Small intestine (tissue), 7 donors: Measurements from ENCODE around the gene KIF16B. TPM values are rescaled to one million over a fixed set of nuclear protein-coding genes. Genes with fewer than 3 reads are reported as not detected.
"Not testable (repeated sequence)": the region's sequence is repeated elsewhere in the genome, so short reads cannot be mapped to it uniquely, and the experiment has no call there.

Experiments used
- DNase-seq, 2 donors: peaks; one replicate each; pipeline versions ENCODE4 v3.0.0 to v3.0.0-alpha.2; 2013
- FAIRE-seq: peaks from 2 replicates; lab custom pipeline; 2012; peaks lifted over from hg19 to GRCh38; lab: Jason Lieb, UNC
- H3K27ac ChIP-seq, 3 donors: one replicate each; pipeline ENCODE4 v1.5.1; 2013; ENCODE audit warnings: low read length in 2 of 3, mild to moderate bottlenecking in 2 of 3, control low read depth in 1 of 3, inconsistent platforms in 1 of 3, low read depth in 1 of 3, moderate library complexity in 1 of 3
- H3K27me3 ChIP-seq, 3 donors: one replicate each; pipeline ENCODE4 v1.6.1; 2013; ENCODE audit warnings: low read length in 3 of 3, inconsistent platforms in 1 of 3; ENCODE audit not compliant: control insufficient read depth in 3 of 3, insufficient read depth in 3 of 3
- H3K36me3 ChIP-seq, 3 donors: one replicate each; pipeline ENCODE4 v1.6.1; 2013; ENCODE audit warnings: low read length in 3 of 3, inconsistent platforms in 1 of 3, low read depth in 1 of 3, mild to moderate bottlenecking in 1 of 3, moderate library complexity in 1 of 3; ENCODE audit not compliant: control insufficient read depth in 3 of 3, insufficient read depth in 2 of 3
- H3K4me1 ChIP-seq, 3 donors: one replicate each; pipeline ENCODE4 v1.6.1; 2013; ENCODE audit warnings: low read length in 2 of 3, inconsistent platforms in 1 of 3, low read depth in 1 of 3, mild to moderate bottlenecking in 1 of 3, moderate library complexity in 1 of 3; ENCODE audit not compliant: control insufficient read depth in 3 of 3, insufficient read depth in 2 of 3
- H3K4me3 ChIP-seq, 3 donors: one replicate each; pipeline ENCODE4 v1.5.1; 2013; ENCODE audit warnings: low read length in 3 of 3, control low read depth in 1 of 3, inconsistent platforms in 1 of 3, low read depth in 1 of 3, mild to moderate bottlenecking in 1 of 3, moderate library complexity in 1 of 3
- H3K9me3 ChIP-seq, 2 donors: one replicate each; pipeline ENCODE4 v1.6.1; 2013; ENCODE audit warnings: low read depth in 1 of 2, low read length in 1 of 2; ENCODE audit not compliant: control insufficient read depth in 2 of 2, insufficient read depth in 1 of 2
- WGBS, 3 donors: extraction: QIAGEN DNeasy Blood & Tissue Kit; methylation state at CpG; one replicate each; pipeline ENCODE4 v1.1.7; 2013; 5-methylcytosine and 5-hydroxymethylcytosine counted together
- polyA plus RNA-seq, 4 donors: library from polyadenylated mRNA; stranded (reverse) in 3 of 4; unstranded in 1 of 4; fragments of 200-250 nt in 3 of 4; fragments of 120-200 nt in 1 of 4; gene quantifications; one replicate each; pipeline versions ENCODE4 v1.2.1 to v1.2.3, GENCODE V29; 2013
- donor health status: healthy with polysubstance abuse.
- donor health status: control.
- donor health status: control.
- donor health status: Bipolar disorder and iron deficiency.
- donor health status: healthy.

KIF16B gene
- polyA plus RNA-seq, 4 donors = 12.4 to 46.7 (median 28.0) TPM

DNA sequence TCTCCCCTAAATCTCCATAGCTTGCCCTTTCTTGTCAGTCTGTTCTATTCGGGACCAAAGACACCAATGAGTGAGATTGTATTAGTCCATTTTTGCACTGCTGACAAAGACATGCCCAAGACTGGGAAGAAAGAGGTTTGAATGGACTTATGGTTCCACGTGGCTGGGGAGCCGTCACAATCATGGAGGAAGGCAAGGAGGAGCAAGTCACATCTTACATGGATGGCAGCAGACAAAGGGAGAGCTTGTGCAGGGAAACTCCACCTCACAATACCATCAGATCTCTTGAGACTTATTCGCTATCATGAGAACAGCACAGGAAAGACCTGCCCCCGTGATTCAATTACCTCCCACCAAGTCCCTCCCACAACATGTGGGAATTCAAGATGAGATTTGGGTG is 133.7 kb downstream of the KIF16B start:
- H3K9me3 ChIP-seq = peaks cover 1 to 20% of the 10 kb centered on the region in 2 donors
- FAIRE-seq, H3K27me3 ChIP-seq, H3K36me3 ChIP-seq, H3K4me1 ChIP-seq, H3K4me3 ChIP-seq, DNase-seq, H3K27ac ChIP-seq: not testable (repeated sequence)
- 88 to 95% (median 95%) methylated on average over 5 of the region's 5 CpGs for WGBS, 3 donors

GRCh38 chr20:16438100-16438499 is 135.1 kb downstream of the KIF16B start:
- no peak overlapping the region for H3K27ac ChIP-seq
- H3K4me1 ChIP-seq = no peaks in the 10 kb centered on the region
- 83 to 94% (median 93%) methylated on average over 3 of the region's 3 CpGs for WGBS, 3 donors
- DNase-seq (no peak), FAIRE-seq (no peak)
- no peaks in the 10 kb centered on the region for H3K27me3 ChIP-seq
- no peak overlapping the region for H3K4me3 ChIP-seq
- H3K9me3 ChIP-seq = peaks cover 1 to 20% of the 10 kb centered on the region in 2 donors
- H3K36me3 ChIP-seq = peaks cover 0 to 2% (median 0%) of the 10 kb centered on the region in 3 donors

DNA sequence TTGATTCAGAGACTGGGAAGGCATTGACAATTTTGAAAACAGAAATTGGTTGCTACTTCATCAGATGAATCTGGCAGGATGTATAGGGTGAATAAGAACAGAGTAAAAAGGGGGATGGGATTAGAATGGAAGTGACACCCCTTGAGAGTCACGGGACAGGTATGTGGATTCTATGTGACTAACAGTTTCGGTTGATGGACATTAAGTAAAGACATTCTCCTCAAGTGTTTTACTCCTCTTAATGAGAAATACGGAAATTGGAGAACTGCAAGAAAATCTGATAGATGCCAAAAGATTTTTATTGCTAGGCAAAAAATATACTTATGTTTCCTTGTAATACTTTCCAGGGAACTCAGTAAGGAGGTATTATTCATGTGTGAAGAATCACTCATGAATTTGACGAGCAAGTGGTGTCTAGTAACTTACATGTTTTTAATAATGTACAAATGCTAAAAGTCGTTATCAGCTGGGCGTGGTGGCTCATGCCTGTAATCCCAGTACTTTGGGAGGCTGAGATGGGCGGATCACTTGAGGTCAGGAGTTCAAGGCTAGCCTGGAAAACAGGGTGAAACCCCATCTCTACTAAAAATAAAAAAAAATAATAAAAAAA is 135.8 kb downstream of the KIF16B start:
- DNase-seq (no peak), FAIRE-seq (no peak)
- peaks cover 0 to 2% (median 0%) of the 10 kb centered on the region in 3 donors for H3K36me3 ChIP-seq
- no peaks in the 10 kb centered on the region for H3K4me1 ChIP-seq
- 90 to 96% (median 93%) methylated on average over 7 of the region's 7 CpGs for WGBS, 3 donors
- no peak overlapping the region for H3K27ac ChIP-seq
- H3K4me3 ChIP-seq = no peak overlapping the region
- H3K27me3 ChIP-seq = no peaks in the 10 kb centered on the region
- H3K9me3 ChIP-seq = peaks cover 1 to 20% of the 10 kb centered on the region in 2 donors

- Histone ChIP-seq H3K27me3 (no peaks in the 10 kb centered on the region), H3K36me3 (peaks cover 0 to 5% (median 0%) of the 10 kb centered on the region in 3 donors), H3K4me1 (no peaks in the 10 kb centered on the region), H3K9me3 (peaks cover 0 to 3% of the 10 kb centered on the region in 2 donors), H3K4me3 (no peak overlapping the region), H3K27ac (no peak overlapping the region)
- 67 to 79% (median 75%) methylated on average over 10 of the region's 10 CpGs for WGBS, 3 donors
- DNase-seq = peak; percentile 31 to 55
- no peak for FAIRE-seq
Measured at GRCh38 chr20:16434062-16434664, 139.1 kb downstream of the KIF16B start.

- Histone ChIP-seq H3K27ac (no peak overlapping the region), H3K36me3 (peaks cover under 1 to 8% (median 2%) of the 10 kb centered on the region in 3 donors), H3K4me1 (no peaks in the 10 kb centered on the region), H3K9me3 (no peaks in the 10 kb centered on the region), H3K27me3 (no peaks in the 10 kb centered on the region), H3K4me3 (no peak overlapping the region)
- DNase-seq (no peak), FAIRE-seq (no peak)
- WGBS, 3 donors = 68 to 93% (median 79%) methylated on average over 2 of the region's 2 CpGs
Measured at GRCh38 chr20:16433293-16433580, 140.0 kb downstream of the KIF16B start.

DNA sequence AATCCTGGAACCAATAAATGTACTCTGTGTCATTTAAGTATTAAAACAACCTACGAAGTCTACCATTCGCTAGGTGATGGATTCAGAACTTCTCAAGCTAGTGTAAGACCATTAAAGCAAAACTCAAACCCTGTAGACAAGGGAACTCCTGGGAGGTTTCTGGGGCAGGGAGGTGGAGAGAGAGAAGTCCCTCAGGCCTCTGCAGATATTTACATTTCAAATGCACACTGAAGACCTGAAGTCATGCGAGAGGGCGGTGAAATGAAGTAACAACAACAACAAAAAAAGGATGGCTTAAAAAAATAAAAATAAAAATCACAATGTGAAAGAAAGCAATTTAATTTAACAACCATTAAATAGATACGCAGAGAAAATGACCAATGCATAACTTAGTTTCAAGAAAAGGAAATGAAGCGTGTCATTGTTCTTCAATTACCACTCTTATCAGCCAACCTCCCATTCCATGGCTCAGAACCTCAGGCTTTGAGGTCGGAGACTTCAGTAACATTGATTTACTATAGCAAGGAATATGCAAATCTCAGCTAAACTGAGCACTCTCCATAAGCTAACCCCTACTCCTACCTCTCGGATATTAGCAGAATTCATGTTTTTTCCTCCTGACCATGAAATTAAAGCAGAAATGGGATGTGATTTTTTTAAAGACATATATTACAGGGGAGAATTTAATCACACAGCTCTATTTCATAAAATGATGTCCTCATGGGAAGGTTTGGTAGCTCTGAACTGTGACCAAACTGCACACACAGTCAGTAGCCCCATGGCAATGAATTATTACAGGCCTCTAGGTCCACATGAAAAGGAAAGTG is 140.6 kb downstream of the KIF16B start:
- 94 to 95% (median 95%) methylated on average over 8 of the region's 8 CpGs for WGBS, 3 donors
- Histone ChIP-seq H3K27me3 (no peaks in the 10 kb centered on the region), H3K36me3 (peaks cover 2 to 8% (median 3%) of the 10 kb centered on the region in 3 donors), H3K4me3 (no peak overlapping the region), H3K27ac (no peak overlapping the region), H3K9me3 (no peaks in the 10 kb centered on the region), H3K4me1 (no peaks in the 10 kb centered on the region)
- FAIRE-seq (no peak), DNase-seq (no peak)

DNA sequence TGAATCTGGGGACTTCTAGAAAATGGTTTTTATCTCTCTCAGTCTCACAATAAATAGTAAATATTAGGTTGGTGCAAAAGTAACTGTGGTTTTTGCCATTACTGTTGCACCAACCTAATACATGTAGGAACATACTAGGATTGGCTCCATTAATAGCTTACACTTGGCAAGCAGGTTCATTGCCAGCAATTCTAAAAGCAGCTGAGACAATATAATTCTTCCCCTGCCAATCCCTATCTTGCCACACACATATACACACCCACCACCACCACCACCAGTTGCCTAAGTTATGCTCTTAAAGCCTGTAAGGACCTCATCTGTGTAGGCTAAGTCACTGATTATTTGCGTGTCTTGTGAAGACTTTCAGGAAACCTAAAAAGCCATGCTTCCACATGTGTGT is 145.1 kb downstream of the KIF16B start:
- peaks cover 0 to 6% of the 10 kb centered on the region in 2 donors for H3K9me3 ChIP-seq
- H3K4me1 ChIP-seq = no peaks in the 10 kb centered on the region
- no peak overlapping the region for H3K4me3 ChIP-seq
- FAIRE-seq (no peak), DNase-seq (no peak)
- H3K27ac ChIP-seq = no peak overlapping the region
- no peaks in the 10 kb centered on the region for H3K27me3 ChIP-seq
- 71 to 100% (median 99%) methylated on average over 1 of the region's 1 CpG for WGBS, 3 donors
- H3K36me3 ChIP-seq = peaks cover 6 to 18% (median 11%) of the 10 kb centered on the region in 3 donors

DNA sequence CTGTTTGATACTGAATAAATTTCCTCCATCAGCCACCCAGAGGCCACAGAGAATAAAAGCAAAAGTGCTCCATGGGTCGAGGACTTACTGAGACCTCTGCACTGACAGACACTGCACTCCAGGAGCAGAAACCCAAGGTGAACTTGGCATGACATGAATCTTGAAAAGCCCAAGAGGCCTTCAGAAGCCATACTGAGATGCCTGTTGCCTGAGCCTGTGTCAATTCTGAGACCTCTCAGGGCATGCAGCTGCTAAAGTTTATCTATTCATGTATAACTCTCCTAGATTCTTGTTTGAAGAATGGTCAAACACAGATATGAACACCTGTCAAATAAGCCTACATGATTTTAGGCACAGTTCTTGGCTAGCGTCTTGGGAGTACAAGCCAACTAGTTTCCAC is 145.7 kb downstream of the KIF16B start:
- Histone ChIP-seq H3K9me3 (peaks cover 0 to 6% of the 10 kb centered on the region in 2 donors), H3K27me3 (no peaks in the 10 kb centered on the region), H3K4me3 (no peak overlapping the region), H3K27ac (no peak overlapping the region), H3K4me1 (no peaks in the 10 kb centered on the region), H3K36me3 (peaks cover 6 to 18% (median 11%) of the 10 kb centered on the region in 3 donors)
- FAIRE-seq = no peak
- 94 to 97% (median 95%) methylated on average over 2 of the region's 2 CpGs for WGBS, 3 donors
- DNase-seq = no peak
